Endothelial cell of umbilical vein (primary cell): ENCODE data around the gene CNR2. TPM values are rescaled to one million over a fixed set of nuclear protein-coding genes. Genes with fewer than 3 reads are reported as not detected.

Experiments
- BruUV-seq: library from RNA; stranded (reverse); fragments of 400-500 nt; replicated peaks from 2 replicates; lab custom pipeline; 2021; lab: Mats Ljungman, UMichigan
- CTCF ChIA-PET: fragments of 300-600, 350-600 bp; sonication (Branson Sonifier 250); formaldehyde crosslinking; loops from one replicate; lab custom pipeline; 2021; ENCODE audit warnings: antibody characterized with exemption, inconsistent platforms; lab: Charles Lee
- POLR2A ChIA-PET: fragments of 300-600, 350-600 bp; sonication (Branson Sonifier 250); formaldehyde crosslinking; loops from one replicate; lab custom pipeline; 2021; ENCODE audit warnings: antibody characterized with exemption, inconsistent platforms; lab: Charles Lee
- DNase-seq: peaks from one replicate; pipeline ENCODE4 v3.0.0-alpha.2; 2011; ENCODE audit warnings: low read depth, low spot score
- FAIRE-seq: peaks from 2 replicates; lab custom pipeline; 2011; peaks lifted over from hg19 to GRCh38; lab: Jason Lieb, UNC
- H2AFZ ChIP-seq: 2 replicates; pipeline ENCODE4 v1.6.0; 2012; ENCODE audit warnings: low read depth, low read length, control low read depth, inconsistent platforms
- H3K27ac ChIP-seq: 2 replicates; pipeline ENCODE4 v1.5.1; 2011; ENCODE audit warnings: low read depth, mild to moderate bottlenecking, control low read depth, low read length, moderate library complexity; ENCODE audit not compliant: insufficient read depth
- H3K27me3 ChIP-seq, 2 experiments: 2 replicates each; pipeline versions ENCODE4 v1.6.0 to v1.6.1; 2011; ENCODE audit warnings: low read length in 2 of 2, mixed read lengths in 1 of 2; ENCODE audit not compliant: control insufficient read depth in 2 of 2, insufficient read depth in 2 of 2
- H3K36me3 ChIP-seq, 2 experiments: 2 replicates in 1 of 2; 3 replicates in 1 of 2; pipeline ENCODE4 v1.5.1; 2011; ENCODE audit warnings: low read length in 2 of 2, mild to moderate bottlenecking in 1 of 2, moderate library complexity in 1 of 2; ENCODE audit not compliant: control insufficient read depth in 2 of 2, insufficient read depth in 2 of 2; ENCODE audit errors: extremely low read depth in 1 of 2
- H3K4me1 ChIP-seq: 3 replicates; pipeline ENCODE4 v1.5.1; 2011; ENCODE audit warnings: mild to moderate bottlenecking, low read length; ENCODE audit not compliant: control insufficient read depth, insufficient read depth; ENCODE audit errors: extremely low read depth
- H3K4me2 ChIP-seq: 2 replicates; pipeline ENCODE4 v1.6.1; 2011; ENCODE audit warnings: low read length, control low read depth, mixed read lengths; ENCODE audit not compliant: insufficient read depth
- H3K4me3 ChIP-seq, 3 experiments: fragments of 200-600 bp in 1 of 3; sonication (generic), shearing (Covaris generic) in 1 of 3; replicated peaks in 1 of 3; 2 replicates each; pipeline ENCODE4 v1.5.1; 2011 to 2016; ENCODE audit warnings: control low read depth in 3 of 3, low read length in 3 of 3, mild to moderate bottlenecking in 2 of 3, inconsistent platforms in 1 of 3, low read depth in 1 of 3, moderate library complexity in 1 of 3; ENCODE audit not compliant: insufficient read depth in 1 of 3
- H3K79me2 ChIP-seq: 2 replicates; pipeline ENCODE4 v1.6.0; 2012; ENCODE audit warnings: low read length, inconsistent platforms; ENCODE audit not compliant: control insufficient read depth, insufficient read depth
- H3K9ac ChIP-seq: replicated peaks from 2 replicates; pipeline ENCODE3; 2011; ENCODE audit warnings: low read length, control low read depth; ENCODE audit not compliant: insufficient read depth; ENCODE audit errors: extremely low read depth
- H3K9me1 ChIP-seq: replicated peaks from 3 replicates; pipeline ENCODE4 v1.6.0; 2011; ENCODE audit warnings: mild to moderate bottlenecking, low read length; ENCODE audit not compliant: control insufficient read depth, insufficient read depth; ENCODE audit errors: extremely low read depth
- H3K9me3 ChIP-seq: replicated peaks from 2 replicates; pipeline ENCODE4 v1.5.1; 2012; ENCODE audit warnings: low read length, inconsistent platforms; ENCODE audit not compliant: control insufficient read depth, insufficient read depth
- H4K20me1 ChIP-seq: replicated peaks from 2 replicates; pipeline ENCODE3; 2011; ENCODE audit warnings: mild to moderate bottlenecking, low read length; ENCODE audit not compliant: control insufficient read depth, insufficient read depth; ENCODE audit errors: extremely low read depth
- CTCF ChIP-seq, 2 donors: IDR thresholded peaks; 1 replicate in 1 of 2; 2 replicates in 1 of 2; pipeline ENCODE4 v1.5.1; 2011; ENCODE audit warnings: low read length in 2 of 2, mild to moderate bottlenecking in 2 of 2, moderate library complexity in 2 of 2, control low read depth in 1 of 2, inconsistent platforms in 1 of 2, low read depth in 1 of 2; ENCODE audit not compliant: insufficient read depth in 1 of 2; ENCODE audit errors: extremely low read depth in 1 of 2
- EZH2 ChIP-seq: IDR thresholded peaks from 2 replicates; pipeline ENCODE4 v1.6.1; 2012; ENCODE audit warnings: borderline replicate concordance, low read depth, mild to moderate bottlenecking, moderate library complexity, low read length, inconsistent platforms; ENCODE audit not compliant: severe bottlenecking
- FOS ChIP-seq: IDR thresholded peaks from 2 replicates; pipeline ENCODE4 v1.6.1; 2011; ENCODE audit warnings: mild to moderate bottlenecking, low read length, moderate library complexity, borderline replicate concordance; ENCODE audit not compliant: insufficient read depth
- GATA2 ChIP-seq: IDR thresholded peaks from 2 replicates; pipeline ENCODE4 v1.7.0; 2011; ENCODE audit warnings: low read depth, mild to moderate bottlenecking, moderate library complexity, mixed read lengths, low read length; ENCODE audit not compliant: insufficient read length, insufficient read depth
- JUN ChIP-seq: IDR thresholded peaks from 2 replicates; pipeline ENCODE4 v1.6.1; 2011; ENCODE audit warnings: borderline replicate concordance, low read depth; ENCODE audit not compliant: insufficient read length, insufficient read depth
- MYC ChIP-seq: IDR thresholded peaks from one replicate; pipeline ENCODE4 v1.6.1; 2011; ENCODE audit warnings: mild to moderate bottlenecking, low read depth, low read length
- POLR2A ChIP-seq: IDR thresholded peaks from 2 replicates; pipeline ENCODE4 v1.6.1; 2012; ENCODE audit warnings: low read depth, mild to moderate bottlenecking, control low read depth, low read length
- POLR2AphosphoS5 ChIP-seq: IDR thresholded peaks from 2 replicates; pipeline ENCODE4 v1.6.1; 2012; ENCODE audit warnings: low read depth, mild to moderate bottlenecking, control low read depth, low read length, moderate library complexity; ENCODE audit not compliant: insufficient read depth
- dilution Hi-C: fragments of 300-500 bp; cut with MboI; formaldehyde crosslinking; loops from one replicate; pipeline ENCODE4 v1.15.0; 2019; ENCODE audit warnings: low sequenced_read_pairs; ENCODE audit not compliant: extremely low pct_ligation_motif_present
- intact Hi-C: fragments of 100-400 bp; cut with micrococcal nuclease; formaldehyde crosslinking; loops from one replicate; pipeline ENCODE4 v1.10.0; 2022
- polyA plus RNA-seq, 4 experiments: library from polyadenylated mRNA; depleted of rRNA in 3 of 4; stranded (reverse) in 3 of 4; unstranded in 1 of 4; fragments of >200 nt; gene quantifications; 2 replicates each; pipeline versions ENCODE4 v1.2.1 to v1.2.3, GENCODE V29; 2011 to 2012; ENCODE audit warnings: missing spikeins in 1 of 4
- total RNA-seq: library from RNA; stranded (reverse); gene quantifications from 2 replicates; pipeline ENCODE4 v1.2.3, GENCODE V29; 2021
- TF ChIP-seq, protein P1 (sequence below): IDR thresholded peaks from 2 replicates; pipeline ENCODE4 v1.6.1; 2011; ENCODE audit not compliant: insufficient read depth, insufficient read length

CNR2 gene
- total and polyA plus RNA-seq, 2 donors (not counting 3 experiments of a cell fraction or from before 2014, with no cell fraction given), result not detected

GRCh38 chr1:23947366-23947765, 34.2 kb upstream of the CNR2 start:
- no peak overlapping the region for H3K9ac ChIP-seq
- CTCF ChIA-PET, result interaction anchor here (0.6 to 1.8 kb wide), 2 partner anchors 64 to 81 kb away, joined by 3 to 5 read pairs; no protein-coding TSS in a partner anchor
- peaks cover 4 to 19% of the 10 kb centered on the region in 2 experiments for H3K27me3 ChIP-seq
- H4K20me1 ChIP-seq, result no peaks in the 10 kb centered on the region
- POLR2A ChIA-PET, result no interaction called here
- DNase-seq, result no peak
- BruUV-seq, result no TSS peak
- no peak for FAIRE-seq
- no peak overlapping the region for H3K4me3 ChIP-seq
- no peaks in the 10 kb centered on the region for H3K9me3 ChIP-seq
- intact Hi-C loops (loop anchor here (5.0 kb wide), 1 partner anchor 250 kb away; no protein-coding TSS in a partner anchor), dilution Hi-C loops (no loop called here)
- H3K4me1 ChIP-seq, result no peaks in the 10 kb centered on the region
- H3K36me3 ChIP-seq, result no peaks in the 10 kb centered on the region
- no peak overlapping the region for H3K27ac ChIP-seq
- H2AFZ ChIP-seq, result no peak overlapping the region
- no peaks in the 10 kb centered on the region for H3K79me2 ChIP-seq
- H3K9me1 ChIP-seq, result no peaks in the 10 kb centered on the region
- TF ChIP-seq EZH2 (no peak), FOS (no peak), GATA2 (no peak), MYC (no peak), POLR2A (no peak), CTCF (IDR thresholded peaks at IDR 0.05; ENCODE audit: extremely low read depth in 1 of 2, insufficient read depth in 1 of 2, low read depth in 1 of 2, low read length in 2 of 2) (no peak), JUN (no peak), POLR2AphosphoS5 (no peak)
- TF ChIP-seq, protein P1, sequence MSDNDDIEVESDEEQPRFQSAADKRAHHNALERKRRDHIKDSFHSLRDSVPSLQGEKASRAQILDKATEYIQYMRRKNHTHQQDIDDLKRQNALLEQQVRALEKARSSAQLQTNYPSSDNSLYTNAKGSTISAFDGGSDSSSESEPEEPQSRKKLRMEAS, result no peak
- no peak overlapping the region for H3K4me2 ChIP-seq
